ENCODE measurements around the gene SLC35A4. TPM values are rescaled to one million over a fixed set of nuclear protein-coding genes. Genes with fewer than 3 reads are reported as not detected.

The SLC35A4 gene
- total RNA-seq, 2 experiments from 2014 or later: 16.9 to 17.8 TPM

- Histone ChIP-seq H3K27me3 (ENCODE audit: control insufficient read depth in 1 of 2, insufficient read depth in 2 of 2, low read length in 2 of 2) (no peaks in the 10 kb centered on the region), H3K9me3 (ENCODE audit: control insufficient read depth in 1 of 2, insufficient read depth in 1 of 2, low read length in 2 of 2) (no peaks in the 10 kb centered on the region), H3K36me3 (ENCODE audit: insufficient read depth, low read length) (no peaks in the 10 kb centered on the region), H3K4me1 (ENCODE audit: insufficient read depth, low read length) (peaks cover 7% of the 10 kb centered on the region), H3K4me3 (ENCODE audit: low read length) (no peak overlapping the region), H3K27ac (ENCODE audit: low read depth in 1 of 2, low read length in 2 of 2) (no peak overlapping the region)
- Mint-ChIP-seq H3K27me3 (peaks cover 22% of the 10 kb centered on the region), H3K9me3 (no peaks in the 10 kb centered on the region), H3K36me3 (ENCODE audit: low read depth) (no peaks in the 10 kb centered on the region), H3K4me1 (ENCODE audit: low read depth) (peaks cover 8% of the 10 kb centered on the region), H3K27ac (no peak overlapping the region), H3K4me3 (no peak overlapping the region)
- no peak for ATAC-seq (ENCODE audit: poor library complexity)
- POLR2A ChIA-PET: no interaction called here
- intact Hi-C loops (cut with DNase I, micrococcal nuclease): no loop called here
- TF ChIP-seq, protein P1, sequence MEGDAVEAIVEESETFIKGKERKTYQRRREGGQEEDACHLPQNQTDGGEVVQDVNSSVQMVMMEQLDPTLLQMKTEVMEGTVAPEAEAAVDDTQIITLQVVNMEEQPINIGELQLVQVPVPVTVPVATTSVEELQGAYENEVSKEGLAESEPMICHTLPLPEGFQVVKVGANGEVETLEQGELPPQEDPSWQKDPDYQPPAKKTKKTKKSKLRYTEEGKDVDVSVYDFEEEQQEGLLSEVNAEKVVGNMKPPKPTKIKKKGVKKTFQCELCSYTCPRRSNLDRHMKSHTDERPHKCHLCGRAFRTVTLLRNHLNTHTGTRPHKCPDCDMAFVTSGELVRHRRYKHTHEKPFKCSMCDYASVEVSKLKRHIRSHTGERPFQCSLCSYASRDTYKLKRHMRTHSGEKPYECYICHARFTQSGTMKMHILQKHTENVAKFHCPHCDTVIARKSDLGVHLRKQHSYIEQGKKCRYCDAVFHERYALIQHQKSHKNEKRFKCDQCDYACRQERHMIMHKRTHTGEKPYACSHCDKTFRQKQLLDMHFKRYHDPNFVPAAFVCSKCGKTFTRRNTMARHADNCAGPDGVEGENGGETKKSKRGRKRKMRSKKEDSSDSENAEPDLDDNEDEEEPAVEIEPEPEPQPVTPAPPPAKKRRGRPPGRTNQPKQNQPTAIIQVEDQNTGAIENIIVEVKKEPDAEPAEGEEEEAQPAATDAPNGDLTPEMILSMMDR (IDR thresholded peaks at IDR 0.05): no peak
- CTCF ChIA-PET: interaction anchor here (0.6 to 1.5 kb wide), 3 partner anchors 13 to 61 kb away, joined by 3 to 4 read pairs (median 3); partner anchors contain the start of gene EIF4EBP3
- no peak for DNase-seq
Observed at GRCh38 chr5:140608722-140609121, 44.1 kb downstream of the SLC35A4 start.

DNA sequence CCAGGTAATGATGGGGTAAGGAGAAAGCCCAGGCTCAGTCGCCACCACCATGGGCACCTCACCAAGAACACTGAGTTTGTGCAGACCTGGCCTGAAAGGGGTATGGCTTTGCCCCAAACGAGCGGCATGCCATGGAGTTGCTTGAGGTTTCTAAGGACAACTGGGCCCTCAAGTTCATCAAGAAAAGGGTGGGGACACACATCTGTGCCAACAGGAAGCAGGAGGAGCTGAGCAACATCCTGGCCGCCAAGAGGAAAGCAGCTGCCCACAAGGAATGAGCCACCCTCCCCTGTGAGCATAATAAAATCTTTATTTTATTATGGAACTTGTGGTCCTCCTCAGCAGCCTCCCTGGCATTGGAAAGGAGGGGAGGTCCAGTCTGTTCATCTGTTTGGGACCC, 44.5 kb downstream of the SLC35A4 start:
- DNase-seq (peak in 1 of 14 experiments; percentile 45), ATAC-seq (ENCODE audit: poor library complexity) (no peak)
- intact Hi-C loops (cut with DNase I, micrococcal nuclease): no loop called here
- Histone ChIP-seq H3K9me3 (ENCODE audit: control insufficient read depth in 1 of 2, insufficient read depth in 1 of 2, low read length in 2 of 2) (no peaks in the 10 kb centered on the region), H3K36me3 (ENCODE audit: insufficient read depth, low read length) (no peaks in the 10 kb centered on the region), H3K4me1 (ENCODE audit: insufficient read depth, low read length) (peaks cover 7% of the 10 kb centered on the region), H3K4me3 (ENCODE audit: low read length) (no peak overlapping the region), H3K27me3 (ENCODE audit: control insufficient read depth in 1 of 2, insufficient read depth in 2 of 2, low read length in 2 of 2) (no peaks in the 10 kb centered on the region), H3K27ac (ENCODE audit: low read depth in 1 of 2, low read length in 2 of 2) (no peak overlapping the region)
- H3K27ac Mint-ChIP-seq: no peak overlapping the region
- ChIA-PET CTCF (interaction anchor here (1.5 kb wide), 1 partner anchor 62 kb away, joined by 4 read pairs; the partner anchor contains the start of gene EIF4EBP3), POLR2A (interaction anchor here (0.7 kb wide), 1 partner anchor 101 kb away, joined by 5 read pairs; no protein-coding TSS in a partner anchor)
- no peak overlapping the region for H3K4me3 Mint-ChIP-seq
- no peaks in the 10 kb centered on the region for H3K9me3 Mint-ChIP-seq
- peaks cover 8% of the 10 kb centered on the region for H3K4me1 Mint-ChIP-seq (ENCODE audit: low read depth)
- no peaks in the 10 kb centered on the region for H3K36me3 Mint-ChIP-seq (ENCODE audit: low read depth)
- H3K27me3 Mint-ChIP-seq: peaks cover 22% of the 10 kb centered on the region
- TF ChIP-seq, protein P1 (IDR thresholded peaks at IDR 0.05): no peak

DNA sequence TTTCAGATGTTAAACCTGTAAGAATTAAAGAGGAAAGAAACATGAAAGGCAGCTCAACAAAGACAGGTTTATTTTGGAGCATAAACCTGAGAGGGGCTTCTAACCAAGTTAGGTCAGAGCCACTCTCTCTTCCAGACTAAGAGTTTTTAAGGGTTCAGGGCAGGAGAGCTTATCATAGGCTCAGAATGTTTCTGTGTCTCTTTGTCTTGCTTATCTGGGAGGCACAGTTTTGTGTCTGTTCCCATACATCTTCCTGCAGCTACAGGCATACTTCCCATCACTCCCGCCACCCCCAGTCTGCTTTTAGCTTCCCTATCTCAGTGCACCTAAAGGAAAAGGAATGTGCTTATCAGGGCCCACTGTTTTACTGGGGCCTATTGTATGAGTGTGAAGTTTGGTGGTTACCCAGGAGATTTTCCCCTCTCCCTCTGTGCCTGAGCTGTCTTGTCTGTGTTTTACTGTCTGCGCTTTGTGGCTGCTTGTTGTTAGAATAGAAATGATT, 46.4 kb downstream of the SLC35A4 start:
- no peaks in the 10 kb centered on the region for H3K36me3 ChIP-seq (ENCODE audit: insufficient read depth, low read length)
- Mint-ChIP-seq H3K4me1 (ENCODE audit: low read depth) (peaks cover 8% of the 10 kb centered on the region), H3K27me3 (peaks cover 28% of the 10 kb centered on the region), H3K27ac (no peak overlapping the region), H3K9me3 (no peaks in the 10 kb centered on the region), H3K4me3 (no peak overlapping the region), H3K36me3 (ENCODE audit: low read depth) (no peaks in the 10 kb centered on the region)
- no peak overlapping the region for H3K4me3 ChIP-seq (ENCODE audit: low read length)
- ATAC-seq (ENCODE audit: poor library complexity): no peak
- H3K9me3 ChIP-seq (ENCODE audit: control insufficient read depth in 1 of 2, insufficient read depth in 1 of 2, low read length in 2 of 2): no peaks in the 10 kb centered on the region
- no peak for DNase-seq
- TF ChIP-seq, protein P1 (IDR thresholded peaks at IDR 0.05): no peak
- no peak overlapping the region for H3K27ac ChIP-seq (ENCODE audit: low read depth in 1 of 2, low read length in 2 of 2)
- peaks cover 7% of the 10 kb centered on the region for H3K4me1 ChIP-seq (ENCODE audit: insufficient read depth, low read length)
- CTCF ChIA-PET: interaction anchor here (0.9 kb wide), 1 partner anchor 36 kb away, joined by 3 read pairs; the partner anchor contains the start of genes IK and NDUFA2
- intact Hi-C loops (cut with DNase I, micrococcal nuclease): no loop called here
- no peaks in the 10 kb centered on the region for H3K27me3 ChIP-seq (ENCODE audit: control insufficient read depth in 1 of 2, insufficient read depth in 2 of 2, low read length in 2 of 2)
- POLR2A ChIA-PET: no interaction called here

Small RNA genes lying within 50 kb of the gene (microRNA-seq; reads per million reads assigned to microRNA genes)
- gene MIR6831 (ENCODE audit: borderline microRNAs expressed, borderline replicate concordance): not detected

Other genes starting within 250 kb of the SLC35A4 start
- gene HBEGF, start 218.2 kb upstream of the SLC35A4 start, total RNA-seq: 1 to 10 TPM; 3.6 to 4.2 TPM
- gene SLC4A9, start 204.6 kb upstream of the SLC35A4 start, total RNA-seq: not detected
- gene ANKHD1, start 163.0 kb upstream of the SLC35A4 start, total RNA-seq: 100 to 1,000 TPM; 202 to 212 TPM
- 10 to 100 TPM; 12.7 to 15.1 TPM for gene EIF4EBP3, start 17.2 kb upstream of the SLC35A4 start, total RNA-seq
- gene SRA1, start 7.4 kb upstream of the SLC35A4 start, total RNA-seq: 10 to 100 TPM; 30.9 to 31.6 TPM
- 10 to 100 TPM; 56.6 to 61.5 TPM for gene APBB3, start 230 bp upstream of the SLC35A4 start, total RNA-seq
- gene CD14, start 68.3 kb downstream of the SLC35A4 start, total RNA-seq: 1 to 10 TPM; 1.7 to 2.1 TPM
- 10 to 100 TPM; 20.9 to 21.1 TPM for gene TMCO6, start 74.6 kb downstream of the SLC35A4 start, total RNA-seq
- gene NDUFA2, start 82.8 kb downstream of the SLC35A4 start, total RNA-seq: 10 to 100 TPM; 45.5 to 52.4 TPM
- 100 to 1,000 TPM; 194 to 207 TPM for gene IK, start 83.0 kb downstream of the SLC35A4 start, total RNA-seq
- 10 to 100 TPM; 40.1 to 42.9 TPM for gene WDR55, start 100.1 kb downstream of the SLC35A4 start, total RNA-seq
- gene DND1, start 108.7 kb downstream of the SLC35A4 start, total RNA-seq: 1 to 10 TPM; 1.9 to 2.1 TPM
- gene HARS1, start 126.5 kb downstream of the SLC35A4 start, total RNA-seq: 10 to 100 TPM; 53.5 to 54.1 TPM
- gene HARS2, start 126.6 kb downstream of the SLC35A4 start, total RNA-seq: 10 to 100 TPM; 38.1 to 38.3 TPM
- 10 to 100 TPM; 29.0 to 32.3 TPM for gene ZMAT2, start 135.6 kb downstream of the SLC35A4 start, total RNA-seq
- not detected for gene PCDHA1, start 221.3 kb downstream of the SLC35A4 start, total RNA-seq
- not detected for gene PCDHA2, start 230.0 kb downstream of the SLC35A4 start, total RNA-seq
- not detected for gene PCDHA3, start 236.2 kb downstream of the SLC35A4 start, total RNA-seq
- not detected for gene PCDHA4, start 242.2 kb downstream of the SLC35A4 start, total RNA-seq